GM12891 (cell line): ENCODE measurements around the gene CHID1.

Source experiments
- PAX5 ChIP-seq: IDR thresholded peaks from 2 replicates; pipeline ENCODE4 v1.6.1; 2011; ENCODE audit warnings: low read length, moderate library complexity, mild to moderate bottlenecking; ENCODE audit not compliant: insufficient read depth, severe bottlenecking
- POLR2A ChIP-seq: IDR thresholded peaks from 2 replicates; pipeline ENCODE4 v1.6.1; 2011; ENCODE audit warnings: low read depth, low read length, control low read depth
- POLR2AphosphoS5 ChIP-seq: IDR thresholded peaks from 2 replicates; pipeline ENCODE4 v1.6.1; 2011; ENCODE audit warnings: low read depth, low read length, control low read depth
- POU2F2 ChIP-seq: IDR thresholded peaks from 2 replicates; pipeline ENCODE4 v1.6.1; 2011; ENCODE audit warnings: low read depth, mild to moderate bottlenecking, control low read depth, low read length, moderate library complexity
- SPI1 ChIP-seq: IDR thresholded peaks from 2 replicates; pipeline ENCODE4 v1.6.1; 2011; ENCODE audit warnings: low read depth, low read length, control low read depth
- TAF1 ChIP-seq: IDR thresholded peaks from 2 replicates; pipeline ENCODE4 v1.6.1; 2011; ENCODE audit warnings: low read depth, low read length, control low read depth

- TF ChIP-seq POLR2A, result no peak
- no peak for TF ChIP-seq TAF1
- TF ChIP-seq POLR2AphosphoS5, result no peak
- TF ChIP-seq POU2F2, result no peak
- no peak for TF ChIP-seq SPI1
- TF ChIP-seq PAX5, result no peak
Observed at GRCh38 chr11:849951-850774, 60.4 kb downstream of the CHID1 start.
